ENCODE results near the gene TSPAN9. TPM values are rescaled to one million over a fixed set of nuclear protein-coding genes. Genes with fewer than 3 reads are reported as not detected.

Gene TSPAN9
- total RNA-seq, 2 experiments from 2014 or later: 0.15 TPM; not detected in 1

DNA sequence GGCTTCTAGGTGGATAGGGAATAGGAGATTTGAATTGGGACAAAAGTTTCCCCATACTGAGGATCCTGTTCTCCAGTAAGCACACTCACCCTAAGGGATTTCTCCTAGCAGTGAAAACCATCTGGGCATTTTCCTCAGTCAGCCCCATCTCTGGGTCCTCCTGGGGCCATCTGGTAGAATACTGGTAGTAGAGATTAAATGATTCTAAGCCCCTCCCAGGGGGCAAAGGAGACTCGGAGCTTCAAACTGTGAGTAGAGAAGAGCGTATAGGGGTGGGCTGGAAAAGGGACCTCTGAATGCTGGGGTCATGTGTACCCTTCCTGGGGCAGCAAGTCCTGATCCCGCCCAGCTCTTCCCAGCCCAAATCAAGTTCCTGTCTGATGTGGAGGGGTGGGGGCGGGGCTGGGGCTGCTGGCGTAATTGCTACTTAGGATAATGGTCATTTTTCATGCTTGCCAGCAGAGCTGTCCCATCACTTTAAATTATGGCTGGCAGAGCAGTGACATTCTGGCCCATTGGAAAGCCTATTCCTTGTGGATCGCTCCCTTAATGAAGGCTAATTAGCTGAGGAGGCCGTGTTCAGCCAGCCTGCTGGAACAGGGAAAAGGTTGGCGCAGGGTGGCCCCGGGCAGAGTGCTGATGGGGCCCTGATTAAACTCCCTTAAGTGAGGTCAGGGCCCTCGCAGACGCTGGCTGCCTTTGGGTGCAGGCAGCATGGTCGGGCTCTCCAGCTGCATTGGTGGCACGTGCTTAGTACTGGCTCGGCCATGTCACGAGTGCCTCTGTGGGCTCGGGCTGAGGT lies 127.8 kb downstream of the TSPAN9 start:
- H3K4me3 Mint-ChIP-seq: no peak overlapping the region
- no peak overlapping the region for H3K27ac Mint-ChIP-seq
- no peaks in the 10 kb centered on the region for H3K9me3 Mint-ChIP-seq
- H3K27me3 Mint-ChIP-seq: peaks cover 24% of the 10 kb centered on the region
- CTCF ChIA-PET: no interaction called here
- H3K4me1 Mint-ChIP-seq: peaks cover 3% of the 10 kb centered on the region
- POLR2A ChIA-PET: no interaction called here
- H3K36me3 Mint-ChIP-seq (ENCODE audit: low read depth): no peaks in the 10 kb centered on the region
- DNase-seq: no peak

DNA sequence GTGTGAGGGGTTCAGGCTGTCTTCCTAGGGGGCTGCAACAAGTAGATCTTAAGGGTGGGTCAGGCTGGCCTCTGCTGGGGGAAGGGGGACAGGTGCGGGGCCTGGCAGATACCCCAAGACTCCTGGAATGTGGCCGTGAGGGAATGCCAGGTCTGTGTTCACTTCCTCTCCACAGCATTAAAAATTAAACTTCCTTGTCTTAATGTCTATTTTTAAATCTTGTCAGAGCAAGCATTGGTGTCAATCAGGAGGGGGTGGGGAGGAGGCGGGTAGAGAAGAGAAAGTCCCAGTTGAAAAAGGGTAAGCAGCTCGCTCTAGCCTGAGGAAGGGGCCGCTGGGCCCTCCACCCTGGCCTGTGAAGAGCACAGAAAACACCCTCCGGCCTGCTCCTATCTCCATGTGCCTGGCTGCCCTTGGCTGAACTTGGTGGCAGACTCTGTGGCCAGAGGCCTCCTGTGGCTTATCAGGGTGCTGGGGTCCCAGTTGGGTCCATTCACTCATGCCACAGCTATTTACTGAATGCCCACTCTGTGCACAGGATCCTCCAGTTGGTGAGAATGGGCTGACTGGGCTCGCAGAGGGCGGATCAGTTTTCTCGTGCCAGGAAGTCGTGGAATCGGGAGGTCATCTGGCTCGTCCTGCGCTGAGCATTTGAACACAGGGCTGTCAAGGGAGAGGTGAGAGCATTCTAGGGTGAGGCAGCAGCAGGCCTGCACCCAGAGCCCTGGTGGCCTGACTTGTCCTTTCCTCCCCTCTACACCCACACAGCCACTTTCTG lies 128.8 kb downstream of the TSPAN9 start:
- no peaks in the 10 kb centered on the region for H3K9me3 Mint-ChIP-seq
- DNase-seq: no peak
- no peak overlapping the region for H3K27ac Mint-ChIP-seq
- POLR2A ChIA-PET: no interaction called here
- peaks cover 3% of the 10 kb centered on the region for H3K4me1 Mint-ChIP-seq
- CTCF ChIA-PET: no interaction called here
- H3K36me3 Mint-ChIP-seq (ENCODE audit: low read depth): no peaks in the 10 kb centered on the region
- peaks cover 23% of the 10 kb centered on the region for H3K27me3 Mint-ChIP-seq
- H3K4me3 Mint-ChIP-seq: no peak overlapping the region

DNA sequence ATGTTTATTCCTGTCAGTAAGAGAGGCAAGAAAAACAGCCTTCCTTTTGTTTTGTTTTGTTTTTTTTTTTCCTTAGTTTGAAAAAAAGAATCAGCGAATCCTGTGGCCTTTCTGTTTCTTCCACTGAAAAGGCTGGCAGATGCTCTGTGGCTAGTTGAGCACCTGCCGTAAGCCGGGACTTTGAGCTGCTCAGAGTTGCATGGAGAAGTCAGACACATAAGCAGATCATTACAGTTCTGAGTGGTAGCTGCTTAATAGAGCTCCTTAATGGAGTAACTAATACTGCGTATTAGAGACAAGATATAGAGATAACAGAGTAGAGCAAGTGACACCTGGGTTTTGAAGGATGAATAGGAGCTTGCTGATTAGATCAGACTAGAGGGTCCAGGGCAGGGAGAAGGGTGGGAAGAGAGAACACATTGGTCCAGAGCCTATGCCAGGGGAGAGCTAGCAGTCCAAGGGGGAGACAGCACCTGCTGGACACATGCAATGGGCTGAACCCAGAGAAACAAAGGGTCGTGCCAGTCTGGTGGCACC lies 129.4 kb downstream of the TSPAN9 start:
- H3K27ac Mint-ChIP-seq: no peak overlapping the region

DNA sequence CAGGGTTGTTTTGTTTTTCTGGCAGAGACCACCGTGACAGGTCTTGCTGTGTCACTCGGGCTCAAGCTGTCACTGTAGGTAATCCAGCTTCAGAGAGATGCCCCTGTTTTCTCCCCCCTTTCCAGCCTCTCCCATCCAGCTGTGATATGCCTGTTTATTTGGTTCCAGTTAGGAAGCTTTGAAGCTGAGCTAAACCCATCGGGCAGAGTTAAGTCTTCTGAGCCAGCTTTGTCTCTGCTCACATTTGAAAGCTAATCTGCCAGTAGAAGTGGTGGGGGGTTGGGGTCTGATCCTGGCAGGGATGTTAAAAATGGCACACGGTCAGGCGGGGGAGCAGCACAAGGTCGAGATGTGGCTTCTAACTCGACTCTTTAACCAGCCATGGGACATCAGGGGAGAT lies 130.0 kb downstream of the TSPAN9 start:
- Mint-ChIP-seq H3K36me3 (ENCODE audit: low read depth) (no peaks in the 10 kb centered on the region), H3K27ac (no peak overlapping the region), H3K27me3 (peaks cover 10% of the 10 kb centered on the region), H3K4me3 (no peak overlapping the region), H3K4me1 (no peaks in the 10 kb centered on the region), H3K9me3 (no peaks in the 10 kb centered on the region)
- DNase-seq: no peak
- POLR2A ChIA-PET: no interaction called here
- CTCF ChIA-PET: interaction anchor here (0.5 to 1.5 kb wide), 2 partner anchors 30 to 68 kb away, joined by 5 read pairs; no protein-coding TSS in a partner anchor

More for the DNA sequence above, 129.4 kb downstream of the TSPAN9 start:
- Mint-ChIP-seq H3K9me3 (no peaks in the 10 kb centered on the region), H3K4me3 (no peak overlapping the region), H3K36me3 (ENCODE audit: low read depth) (no peaks in the 10 kb centered on the region), H3K27me3 (peaks cover 16% of the 10 kb centered on the region), H3K4me1 (no peaks in the 10 kb centered on the region)
- POLR2A ChIA-PET: no interaction called here
- CTCF ChIA-PET: interaction anchor here (1.5 kb wide), 1 partner anchor 69 kb away, joined by 5 read pairs; no protein-coding TSS in a partner anchor
- DNase-seq: no peak

DNA sequence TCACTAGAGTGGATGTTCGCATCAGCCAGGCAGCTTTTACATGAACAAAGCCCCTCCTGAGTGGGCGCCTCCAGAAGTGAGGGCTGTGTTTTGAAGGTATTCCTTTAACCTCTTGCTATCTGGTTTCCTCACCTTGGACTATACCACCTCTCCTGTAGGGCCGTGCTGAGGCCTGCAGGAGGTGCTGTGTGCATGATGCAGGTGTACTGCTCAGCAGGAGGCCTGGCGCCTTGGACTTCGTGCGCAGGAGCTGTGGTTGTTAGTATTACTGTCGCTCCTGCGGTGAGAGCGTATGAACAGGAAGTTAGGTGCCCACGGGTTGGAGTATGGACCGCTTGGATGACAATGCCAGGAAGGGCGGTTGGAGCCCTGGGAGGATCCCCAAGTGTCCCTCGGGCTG lies 130.7 kb downstream of the TSPAN9 start:
- Mint-ChIP-seq H3K4me1 (no peaks in the 10 kb centered on the region), H3K36me3 (ENCODE audit: low read depth) (no peaks in the 10 kb centered on the region), H3K27ac (no peak overlapping the region), H3K9me3 (no peaks in the 10 kb centered on the region), H3K27me3 (peaks cover 5% of the 10 kb centered on the region), H3K4me3 (no peak overlapping the region)
- CTCF ChIA-PET: interaction anchor here (0.5 to 1.5 kb wide), 3 partner anchors 9 to 67 kb away, joined by 3 to 5 read pairs (median 5); no protein-coding TSS in a partner anchor
- DNase-seq: no peak
- POLR2A ChIA-PET: no interaction called here

DNA sequence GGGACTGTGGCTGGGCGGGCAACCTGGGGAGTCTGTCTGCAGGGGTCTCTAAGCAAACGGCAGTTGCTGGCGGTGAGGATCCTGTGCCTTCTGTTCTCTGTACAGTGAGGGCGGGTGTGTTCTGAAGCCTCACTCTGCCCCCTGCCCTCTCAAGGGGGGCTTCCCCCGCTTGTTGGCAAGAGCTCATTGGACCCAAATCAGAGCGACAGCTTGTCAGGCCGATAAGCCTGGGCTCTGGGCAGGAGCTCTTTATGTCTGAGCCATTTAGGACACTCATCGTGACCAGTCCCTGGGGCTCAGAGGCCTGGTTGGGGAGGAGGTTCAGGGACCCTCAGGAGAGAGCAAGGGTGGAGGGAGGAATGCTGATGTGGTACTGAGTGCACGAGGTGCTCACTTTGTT lies 136.0 kb downstream of the TSPAN9 start:
- Mint-ChIP-seq H3K27ac (no peak overlapping the region), H3K36me3 (ENCODE audit: low read depth) (no peaks in the 10 kb centered on the region), H3K4me1 (no peaks in the 10 kb centered on the region), H3K4me3 (no peak overlapping the region), H3K27me3 (no peaks in the 10 kb centered on the region), H3K9me3 (no peaks in the 10 kb centered on the region)
- ChIA-PET POLR2A (interaction anchor here (0.6 kb wide), 1 partner anchor 229 kb away, joined by 3 read pairs; no protein-coding TSS in a partner anchor), CTCF (interaction anchor here (1.1 to 1.3 kb wide), 2 partner anchors 10 to 89 kb away, joined by 4 to 5 read pairs; no protein-coding TSS in a partner anchor)
- no peak for DNase-seq

DNA sequence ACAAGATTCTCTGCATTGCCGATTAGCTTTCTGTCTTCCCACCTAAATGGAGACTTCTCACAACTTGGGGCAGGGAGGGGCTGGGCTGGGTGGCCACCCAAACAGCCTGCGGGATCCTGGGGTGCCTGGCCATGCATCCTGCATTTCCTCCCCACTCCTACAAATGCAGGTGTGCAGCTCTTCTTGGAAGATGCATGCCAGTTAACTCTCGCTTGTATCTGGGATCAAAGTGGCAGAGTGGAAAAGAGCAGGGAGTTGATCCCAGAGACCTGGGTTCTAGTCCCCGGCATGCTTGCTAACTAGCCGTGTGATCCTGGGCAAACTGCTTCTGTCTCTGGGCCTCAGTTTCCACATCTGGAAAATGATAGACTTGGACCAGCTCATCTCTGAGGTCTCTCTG lies 136.6 kb downstream of the TSPAN9 start:
- DNase-seq: no peak
- H3K9me3 Mint-ChIP-seq: no peaks in the 10 kb centered on the region
- no peak overlapping the region for H3K27ac Mint-ChIP-seq
- ChIA-PET CTCF (interaction anchor here (1.1 to 1.3 kb wide), 2 partner anchors 11 to 90 kb away, joined by 4 to 5 read pairs; no protein-coding TSS in a partner anchor), POLR2A (interaction anchor here (0.6 kb wide), 1 partner anchor 228 kb away, joined by 3 read pairs; no protein-coding TSS in a partner anchor)
- H3K27me3 Mint-ChIP-seq: no peaks in the 10 kb centered on the region
- H3K4me3 Mint-ChIP-seq: no peak overlapping the region
- no peaks in the 10 kb centered on the region for H3K4me1 Mint-ChIP-seq
- no peaks in the 10 kb centered on the region for H3K36me3 Mint-ChIP-seq (ENCODE audit: low read depth)

DNA sequence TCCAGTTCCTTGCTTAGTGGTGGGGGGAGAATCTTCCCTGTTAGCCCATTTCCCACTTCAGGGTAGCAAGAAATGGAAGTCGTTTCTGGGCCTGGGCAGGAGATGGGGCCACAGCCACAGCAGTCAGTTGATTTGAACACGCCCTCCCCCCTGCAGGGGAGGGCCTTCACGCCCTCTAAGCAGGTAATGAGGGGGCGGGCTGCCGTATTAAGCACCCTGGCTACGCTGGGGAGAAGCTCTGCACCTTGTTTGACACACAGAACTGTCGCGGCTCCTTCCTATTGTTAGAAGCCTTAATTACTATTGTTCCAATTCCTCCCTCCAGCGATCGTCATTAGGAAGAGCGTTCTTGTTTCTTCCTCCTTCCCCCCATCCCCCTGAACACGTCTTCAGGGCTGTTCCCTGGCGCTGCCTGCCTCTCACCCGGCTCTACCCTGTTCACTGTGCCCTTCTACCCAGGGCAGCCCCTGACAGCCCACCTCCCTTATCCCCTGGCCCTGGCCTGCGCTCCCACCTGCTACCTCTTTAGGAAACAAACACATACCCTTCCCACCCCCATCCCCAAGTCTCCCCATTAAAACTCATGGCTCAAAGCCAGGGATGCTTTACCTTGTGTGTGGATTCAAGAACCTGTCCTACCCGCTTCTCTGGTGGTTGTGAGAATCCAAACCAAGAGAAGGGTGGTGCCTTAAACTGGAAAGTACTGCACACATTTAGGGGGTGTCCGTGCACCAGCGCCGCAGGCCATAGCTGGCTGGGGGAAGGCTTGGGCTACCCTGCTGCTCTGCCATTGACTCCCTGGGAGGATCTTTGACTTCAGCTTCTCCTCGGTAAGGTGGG lies 137.6 kb downstream of the TSPAN9 start:
- CTCF ChIA-PET: no interaction called here
- Mint-ChIP-seq H3K27ac (no peak overlapping the region), H3K36me3 (ENCODE audit: low read depth) (no peaks in the 10 kb centered on the region), H3K4me1 (no peaks in the 10 kb centered on the region), H3K9me3 (no peaks in the 10 kb centered on the region), H3K27me3 (no peaks in the 10 kb centered on the region), H3K4me3 (no peak overlapping the region)
- no peak for DNase-seq
- POLR2A ChIA-PET: no interaction called here

DNA sequence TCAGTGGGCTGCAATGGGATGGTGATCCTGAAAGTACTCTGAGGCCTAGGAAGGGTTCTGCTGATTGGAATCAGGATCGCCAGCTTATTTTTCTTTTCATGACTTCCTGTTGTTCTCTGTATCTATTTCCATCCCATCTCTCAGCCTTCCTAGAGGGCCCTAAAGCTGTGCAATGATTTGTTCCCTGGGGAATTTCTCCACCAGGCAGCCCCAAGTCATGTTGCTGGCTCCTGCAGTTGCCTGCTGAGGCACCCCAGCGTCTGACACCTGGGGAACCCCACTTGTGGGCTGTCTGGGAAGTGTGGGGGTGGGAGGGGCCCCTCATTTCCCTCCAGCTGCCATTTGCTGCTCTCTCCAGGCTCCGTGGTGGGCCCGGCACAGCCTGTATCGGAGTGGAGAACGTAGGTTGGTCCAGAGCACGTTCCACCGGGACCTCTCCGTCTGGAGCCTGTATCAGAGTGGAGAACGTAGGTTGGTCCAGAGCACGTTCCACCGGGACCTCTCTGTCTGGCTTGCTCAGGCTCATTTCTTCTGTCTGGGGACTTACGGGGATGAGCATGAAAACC lies 138.3 kb downstream of the TSPAN9 start:
- Mint-ChIP-seq H3K36me3 (ENCODE audit: low read depth) (no peaks in the 10 kb centered on the region), H3K27me3 (no peaks in the 10 kb centered on the region), H3K27ac (no peak overlapping the region), H3K9me3 (no peaks in the 10 kb centered on the region), H3K4me3 (no peak overlapping the region), H3K4me1 (no peaks in the 10 kb centered on the region)
- POLR2A ChIA-PET: no interaction called here
- DNase-seq: no peak
- CTCF ChIA-PET: no interaction called here

DNA sequence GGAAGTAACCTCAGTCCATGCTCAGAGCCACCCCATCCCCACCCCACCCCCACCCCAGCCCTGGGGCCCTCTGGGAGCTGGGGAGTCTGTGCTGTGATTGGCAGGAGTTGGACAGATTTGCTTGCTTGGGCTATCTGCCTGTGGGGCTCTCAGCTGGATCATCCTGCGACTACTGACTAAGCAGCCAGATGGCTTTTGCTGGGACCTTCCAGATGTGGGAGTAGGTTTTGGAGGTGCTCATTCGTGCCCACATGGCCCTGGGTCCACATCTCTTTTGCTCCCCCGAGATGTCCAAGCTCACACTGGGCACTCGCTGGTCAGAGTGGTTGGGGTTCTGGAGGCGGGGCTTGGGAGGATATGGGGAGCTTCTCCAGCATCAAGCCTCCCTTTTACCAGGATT lies 138.9 kb downstream of the TSPAN9 start:
- no peaks in the 10 kb centered on the region for H3K4me1 Mint-ChIP-seq
- H3K9me3 Mint-ChIP-seq: no peaks in the 10 kb centered on the region
- ChIA-PET POLR2A (no interaction called here), CTCF (interaction anchor here (0.7 kb wide), 1 partner anchor 1702 kb away, joined by 3 read pairs; no protein-coding TSS in a partner anchor)
- H3K27me3 Mint-ChIP-seq: no peaks in the 10 kb centered on the region
- H3K4me3 Mint-ChIP-seq: no peak overlapping the region
- no peaks in the 10 kb centered on the region for H3K36me3 Mint-ChIP-seq (ENCODE audit: low read depth)
- H3K27ac Mint-ChIP-seq: no peak overlapping the region
- no peak for DNase-seq

DNA sequence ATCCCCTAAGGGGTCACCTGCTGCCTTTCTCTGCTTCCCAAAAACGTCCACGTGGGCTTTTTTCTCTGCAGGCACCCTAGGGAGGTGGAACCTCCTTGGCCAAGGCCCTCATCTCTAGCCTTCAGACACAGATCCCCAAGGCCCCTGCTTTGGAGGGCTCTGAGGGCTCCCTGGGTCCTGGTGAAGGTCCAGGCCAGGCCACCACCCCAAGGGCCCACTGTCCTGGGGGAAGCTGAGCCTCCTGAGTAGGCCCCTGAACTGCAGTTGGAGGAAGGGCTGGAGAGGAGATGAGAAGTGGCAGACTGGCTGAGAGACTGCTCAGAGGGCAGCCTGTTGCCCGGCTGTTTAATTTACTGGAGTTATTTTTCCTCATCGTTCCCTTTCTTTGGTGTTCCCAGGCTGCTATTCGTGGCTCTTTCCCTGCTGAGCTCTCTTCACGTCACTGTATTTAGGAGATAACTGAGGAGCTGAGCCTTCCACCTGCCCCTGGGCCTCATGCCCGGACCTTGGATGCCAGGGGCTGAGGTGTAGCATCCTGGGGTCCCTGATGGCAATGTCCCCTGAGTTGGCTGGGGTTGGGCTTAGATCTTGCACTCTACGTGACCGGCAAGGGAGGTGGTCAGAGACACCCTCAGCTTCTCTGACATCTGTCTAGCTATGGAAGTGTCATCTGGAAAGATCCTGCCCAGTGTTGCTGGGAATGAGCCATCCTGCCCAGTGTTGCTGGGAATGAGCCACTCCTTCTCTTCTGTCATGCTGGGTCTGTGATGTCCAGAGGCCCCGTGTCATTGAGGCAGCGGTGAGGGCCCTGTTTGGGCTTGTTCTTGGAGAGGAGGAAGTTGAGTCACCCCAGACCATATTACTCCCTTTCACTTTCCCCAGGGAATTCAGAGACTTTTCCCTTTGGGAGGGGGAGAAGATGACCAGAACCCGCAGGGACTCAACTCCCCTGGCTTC lies 139.8 kb downstream of the TSPAN9 start:
- Mint-ChIP-seq H3K9me3 (no peaks in the 10 kb centered on the region), H3K4me3 (no peak overlapping the region), H3K4me1 (no peaks in the 10 kb centered on the region), H3K27me3 (no peaks in the 10 kb centered on the region), H3K27ac (no peak overlapping the region), H3K36me3 (ENCODE audit: low read depth) (no peaks in the 10 kb centered on the region)
- ChIA-PET POLR2A (no interaction called here), CTCF (interaction anchor here (0.7 to 1.2 kb wide), 2 partner anchors 9 to 1701 kb away, joined by 3 read pairs; no protein-coding TSS in a partner anchor)
- DNase-seq: no peak
